SKM-1 treated with dmso at 0.1 percent for 144 hours (cell line): ENCODE results near the gene HOXB4.

ENCODE experiments used
- DNase-seq: peaks from one replicate; lab custom pipeline; 2025; ENCODE audit not compliant: unreplicated experiment; lab: John Stamatoyannopoulos, UW

The HOXB4 gene

DNA sequence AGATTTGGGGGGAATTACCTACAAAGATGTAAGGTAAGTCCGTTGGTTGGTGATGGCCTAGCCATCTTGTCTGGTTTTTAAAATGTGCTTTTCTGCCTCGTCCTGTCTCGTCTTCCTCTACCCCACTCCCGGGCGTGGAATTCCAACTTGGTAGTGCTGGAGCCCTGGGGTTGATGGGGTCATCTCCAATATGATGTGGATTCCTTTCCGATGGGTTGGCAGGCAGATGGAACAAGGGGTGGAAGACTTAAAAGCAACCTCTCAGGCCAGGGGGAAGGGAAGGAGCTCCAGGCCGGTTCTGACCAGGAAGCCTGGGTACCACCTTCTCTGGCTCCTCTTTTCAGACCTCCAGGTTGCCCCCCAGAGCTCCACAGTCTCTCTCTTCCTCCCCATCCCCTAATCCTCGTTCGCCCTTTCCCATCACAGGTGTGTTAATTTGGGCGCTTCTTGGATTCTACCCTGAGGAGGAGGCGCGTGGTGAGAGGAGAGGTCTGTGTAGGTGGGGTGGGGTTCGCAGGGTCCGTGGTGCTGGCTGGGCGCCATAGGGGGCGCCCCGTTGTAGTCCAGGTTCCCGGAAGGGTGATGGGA is 28.1 kb downstream of the HOXB4 start:
- DNase-seq: no peak

DNA sequence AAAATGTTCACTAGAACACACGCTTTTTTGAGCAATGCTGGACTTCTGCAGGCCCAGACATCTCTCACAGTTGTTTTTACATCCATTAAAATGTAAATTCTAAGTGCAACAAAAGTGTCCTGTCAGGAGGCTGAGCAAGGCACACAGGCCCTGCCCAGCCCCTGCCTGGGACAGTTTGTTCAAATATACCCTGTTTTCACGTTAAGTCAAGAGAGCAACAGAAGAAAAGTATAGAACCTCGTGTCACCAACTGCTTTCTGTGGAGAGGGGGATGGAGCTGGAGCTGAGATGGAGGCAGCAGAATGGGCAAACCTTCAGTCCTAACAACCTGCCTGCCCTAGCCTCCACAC is 28.9 kb downstream of the HOXB4 start:
- no peak for DNase-seq

DNA sequence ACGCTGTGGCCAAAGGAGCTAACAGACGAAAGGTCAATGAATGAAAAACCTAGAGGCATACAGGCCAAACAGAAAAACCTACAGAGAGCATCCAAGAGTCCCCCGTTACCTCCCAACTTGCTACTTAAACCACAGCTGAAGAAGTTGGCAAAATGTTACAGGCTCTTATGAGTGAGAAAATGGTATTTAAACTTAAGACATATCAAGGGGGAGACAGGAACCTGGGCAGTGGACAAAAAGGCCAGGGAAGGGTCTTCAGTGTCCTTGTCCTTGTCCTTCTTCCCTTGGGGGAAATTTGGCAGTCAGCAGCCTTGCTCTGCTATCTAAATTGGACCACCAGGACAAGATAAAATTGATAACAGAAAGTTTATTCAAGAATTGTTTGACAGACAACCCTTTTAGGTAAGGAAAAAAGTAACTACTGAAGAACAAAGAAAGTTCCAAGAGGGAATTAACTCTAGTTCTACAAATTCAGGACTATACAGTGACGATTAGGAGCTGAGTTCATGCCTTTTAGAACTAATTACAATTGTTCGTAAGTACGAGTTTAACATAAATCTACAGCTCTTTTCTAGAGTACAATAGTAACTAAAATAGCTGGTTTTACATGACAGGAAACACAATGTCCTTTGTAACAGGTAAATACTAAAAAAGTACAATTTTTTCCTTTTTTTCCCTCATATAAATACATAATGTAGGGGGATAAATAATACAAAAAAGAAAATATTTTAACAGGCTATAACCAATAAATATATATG is 29.4 kb downstream of the HOXB4 start:
- no peak for DNase-seq

DNA sequence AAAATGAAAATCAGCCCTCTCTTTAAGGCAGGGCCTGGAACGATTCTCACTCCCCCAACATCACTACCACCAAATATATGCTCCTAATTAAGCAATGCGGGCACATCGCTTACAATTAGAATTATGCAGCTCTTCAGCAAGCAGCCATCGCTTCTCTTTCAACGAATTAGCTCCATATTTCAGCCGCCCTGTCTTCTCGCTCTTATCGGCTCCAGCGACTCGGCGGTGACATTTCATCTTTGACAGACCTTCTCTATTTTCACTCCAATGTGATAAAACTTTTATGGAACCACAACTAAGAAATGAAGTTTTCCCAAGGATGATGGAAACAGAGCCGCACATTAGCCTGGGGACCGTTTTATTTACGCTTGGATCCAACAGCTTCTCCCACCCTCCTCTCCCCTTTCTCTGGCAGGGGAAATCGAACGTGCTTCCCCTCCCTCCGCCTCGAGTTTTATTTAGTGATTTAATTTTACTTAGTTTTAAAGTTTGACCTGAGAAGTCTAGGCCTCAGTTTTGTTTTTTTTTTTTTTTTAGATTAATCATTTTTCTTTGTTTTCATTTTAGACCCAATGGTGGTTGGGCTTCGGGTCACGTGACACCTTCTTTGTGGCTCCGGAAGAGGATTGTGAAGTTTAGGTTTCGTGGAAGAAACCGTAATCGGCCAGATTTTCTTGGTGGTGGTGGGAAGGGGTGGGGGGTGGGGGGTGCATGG is 30.2 kb downstream of the HOXB4 start:
- DNase-seq: no peak

DNA sequence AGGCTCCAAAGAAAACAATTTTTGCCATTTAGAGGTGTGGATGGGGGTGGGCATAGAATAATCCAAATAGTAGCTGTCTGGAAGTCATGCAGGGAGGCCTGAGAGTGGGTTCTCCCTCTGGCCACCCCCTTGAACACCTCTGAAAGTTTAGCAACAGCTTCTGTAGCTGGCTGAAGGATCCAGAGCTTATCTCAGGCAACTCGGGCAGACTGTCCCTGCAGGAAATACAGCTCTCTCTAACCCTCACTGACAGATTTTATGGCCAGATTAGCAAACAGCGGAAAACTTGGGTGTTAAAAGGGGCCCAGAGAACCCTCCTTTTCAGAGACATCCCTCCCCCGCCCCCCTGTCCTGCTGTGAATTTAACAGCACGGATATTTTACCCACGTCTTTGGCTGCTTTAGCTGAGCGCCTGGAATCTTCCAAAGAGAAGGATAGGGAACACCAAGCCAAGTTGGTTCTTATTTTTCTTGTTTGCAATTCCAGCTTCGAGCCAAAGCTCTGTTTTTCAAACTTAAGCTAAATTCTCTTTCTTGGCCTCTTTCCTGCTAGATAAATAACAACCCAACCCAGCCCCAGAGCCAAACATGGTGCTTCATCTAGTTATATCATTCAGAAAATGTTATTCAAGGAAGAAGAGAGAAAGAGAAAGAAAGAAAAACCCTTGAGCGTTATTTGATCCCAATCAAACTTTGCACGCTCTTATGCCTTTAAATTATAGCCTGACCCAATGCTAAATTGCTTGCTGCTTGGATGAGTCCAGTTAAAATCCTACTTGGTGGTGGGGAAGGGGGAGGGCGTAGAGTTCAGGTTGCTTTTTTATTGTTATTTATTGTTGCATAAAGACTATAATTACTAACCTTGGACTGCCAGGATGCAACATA is 31.0 kb downstream of the HOXB4 start:
- DNase-seq: no peak

DNA sequence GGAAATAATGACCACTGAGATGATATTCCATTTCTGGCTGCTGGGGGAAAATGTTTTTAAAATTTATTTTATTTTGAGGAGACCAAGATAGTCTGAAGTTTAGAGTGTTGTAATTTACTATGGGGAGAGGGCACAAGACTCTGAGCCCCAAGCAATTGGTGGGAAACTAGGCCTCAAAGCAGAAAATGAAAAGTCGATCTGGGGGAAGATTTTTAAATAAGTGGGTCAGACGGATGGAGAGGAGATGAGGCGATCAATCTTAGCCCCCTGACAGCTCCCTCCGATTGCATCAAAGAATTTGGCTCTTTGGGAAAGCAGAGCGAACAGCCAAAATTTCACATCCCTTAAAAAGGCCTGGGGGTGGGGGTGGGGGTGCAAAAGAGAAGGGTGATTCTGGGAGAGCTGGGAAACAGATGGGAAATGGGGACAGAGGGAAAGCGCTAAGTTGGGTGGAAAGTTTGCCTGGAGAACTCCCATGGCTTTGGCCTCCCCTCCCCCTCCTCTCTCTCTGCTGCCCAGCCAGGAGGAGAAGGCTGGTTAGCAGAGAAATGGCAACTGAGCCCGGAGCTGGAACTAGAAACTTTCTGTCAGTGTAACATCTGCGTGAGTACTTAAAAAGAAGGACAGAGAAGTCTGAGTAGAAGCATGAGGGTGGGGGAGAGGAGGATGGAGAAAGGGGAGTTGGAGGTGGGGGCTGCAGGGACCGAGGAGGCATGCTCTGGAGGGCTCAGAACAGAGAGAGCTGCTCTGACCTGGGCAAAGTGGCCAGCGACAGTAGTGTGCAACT is 31.8 kb downstream of the HOXB4 start:
- DNase-seq: no peak

DNA sequence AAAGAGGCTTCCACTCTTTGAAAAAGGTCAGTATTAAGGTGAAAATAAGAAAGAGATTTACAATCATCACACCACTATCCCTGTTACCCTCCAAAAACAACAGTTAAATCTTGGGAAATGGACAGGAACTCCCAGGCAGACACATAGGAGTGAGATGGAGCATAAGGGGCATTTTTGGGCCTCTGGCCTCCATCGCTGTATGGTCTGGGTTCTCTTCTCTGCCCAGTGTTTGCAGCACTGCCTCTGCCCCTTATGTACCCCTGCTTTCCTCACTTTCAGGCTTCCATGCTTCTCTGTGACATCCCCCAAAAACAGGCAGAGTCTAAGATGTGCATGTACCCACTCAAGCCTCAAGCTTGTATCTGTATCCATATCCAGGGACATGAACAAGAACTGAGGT is 32.6 kb downstream of the HOXB4 start:
- DNase-seq: no peak

DNA sequence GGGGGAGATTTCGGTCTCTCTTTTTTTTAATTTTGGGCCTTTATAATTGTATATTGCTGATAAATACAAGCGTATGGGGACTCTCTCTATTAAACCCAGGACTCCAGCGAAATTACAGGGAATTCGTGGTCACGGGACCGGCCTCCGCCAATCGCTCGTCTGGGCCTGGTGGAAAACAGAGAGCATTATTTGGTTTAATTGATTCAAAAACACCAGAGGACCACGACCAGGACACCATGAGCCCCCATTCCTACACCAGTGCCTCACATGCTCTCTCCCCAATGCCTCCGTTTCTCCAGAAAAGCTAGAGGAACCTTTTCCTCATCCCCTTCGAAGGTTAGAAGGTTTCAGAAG is 33.2 kb downstream of the HOXB4 start, which contains the start of gene HOXB2:
TSS of gene HOXB2 (minus strand) at position 88 of the 354 bp plus-strand sequence. CDS start 198 bp downstream, outside the sequence.
- no peak for DNase-seq

DNA sequence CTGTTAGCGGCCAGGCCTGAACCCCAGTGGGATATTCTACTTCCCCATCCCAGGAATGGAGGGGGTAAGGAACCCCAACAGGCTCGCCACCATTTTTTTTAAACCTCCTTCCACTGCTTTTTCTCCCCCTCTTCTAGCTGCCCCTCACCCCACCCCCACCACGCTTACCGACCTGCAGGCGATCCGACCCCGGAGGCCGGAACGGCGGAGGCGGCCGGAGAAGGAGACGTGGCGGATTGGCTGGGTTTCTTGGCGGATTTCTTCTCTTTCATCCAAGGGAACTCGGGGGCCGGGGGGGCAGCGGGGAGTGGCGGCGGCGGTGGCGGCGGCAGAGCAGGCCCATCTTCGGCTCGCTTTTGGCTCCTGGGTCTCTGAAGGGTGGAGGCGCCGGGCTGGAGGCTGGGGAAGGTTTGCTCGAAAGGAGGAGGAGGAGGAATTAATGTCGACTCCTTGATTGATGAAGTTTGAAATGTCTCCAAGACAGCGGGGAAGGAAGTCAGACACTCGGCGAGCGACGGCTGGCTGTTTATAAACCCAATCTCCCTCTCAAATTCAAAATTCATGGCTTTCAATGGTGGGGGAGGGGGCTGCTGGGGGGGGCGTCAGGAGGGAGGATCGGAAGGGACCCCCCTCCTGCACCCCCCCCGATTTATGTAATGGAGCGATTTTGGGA is 33.7 kb downstream of the HOXB4 start:
- no peak for DNase-seq

DNA sequence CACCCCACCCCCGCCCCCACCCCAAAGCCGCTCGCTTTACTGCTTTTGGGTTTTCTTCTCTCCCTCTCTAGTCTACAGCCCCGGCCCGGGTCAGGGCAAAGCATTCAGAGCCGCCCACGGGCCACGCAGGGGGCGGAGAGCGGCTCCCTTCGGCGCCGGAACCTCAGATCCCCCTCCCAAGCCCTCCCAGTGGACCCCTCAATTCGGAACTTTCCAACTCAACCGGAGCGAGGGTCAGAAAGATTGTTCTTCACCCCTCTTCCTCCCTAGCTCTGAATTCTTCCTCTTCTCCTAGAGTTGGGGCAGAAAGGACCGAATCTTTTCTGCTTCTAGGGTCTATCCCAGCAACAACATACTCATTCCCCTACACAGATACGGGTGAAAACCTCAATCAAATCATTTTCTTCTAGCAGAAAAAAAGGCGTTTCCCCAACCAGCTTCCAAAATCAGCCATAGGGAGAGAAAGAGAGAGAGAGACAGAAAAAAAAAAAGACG is 34.2 kb downstream of the HOXB4 start:
- no peak for DNase-seq

DNA sequence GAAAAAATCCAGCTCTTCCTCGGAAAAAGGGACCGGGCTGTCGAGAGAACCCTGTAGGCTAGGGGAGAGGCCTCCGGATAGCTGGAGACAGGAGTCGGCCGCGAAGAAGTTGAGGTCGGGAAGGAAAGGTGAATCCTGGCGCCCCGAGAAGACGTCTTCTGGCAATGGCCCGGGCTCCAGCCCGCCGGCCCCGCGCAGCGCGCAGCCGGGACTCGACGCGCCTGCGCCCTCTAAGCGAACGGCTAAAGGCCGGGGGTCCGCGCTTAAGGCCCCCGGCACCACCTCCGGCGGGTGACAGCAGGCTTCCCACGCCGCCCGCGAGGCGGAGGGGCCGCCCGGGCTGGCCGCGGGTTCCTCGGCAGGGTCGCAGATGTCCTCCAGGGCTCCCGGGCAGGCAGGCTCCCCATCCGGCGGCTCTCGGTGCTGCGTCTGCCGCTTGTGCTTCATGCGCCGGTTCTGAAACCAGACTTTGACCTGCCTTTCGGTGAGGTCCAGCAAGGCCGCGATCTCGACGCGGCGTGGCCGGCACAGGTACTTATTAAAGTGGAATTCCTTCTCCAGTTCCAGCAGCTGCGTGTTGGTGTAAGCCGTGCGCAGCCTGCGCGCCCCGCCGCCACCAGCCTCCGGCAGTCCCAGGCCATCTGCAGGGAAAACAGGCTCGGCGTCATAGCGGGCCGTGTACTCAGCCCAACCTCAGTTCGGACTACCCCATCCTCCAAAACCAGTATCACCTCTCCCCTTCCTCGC is 34.9 kb downstream of the HOXB4 start:
- peak; percentile 6 for DNase-seq

DNA sequence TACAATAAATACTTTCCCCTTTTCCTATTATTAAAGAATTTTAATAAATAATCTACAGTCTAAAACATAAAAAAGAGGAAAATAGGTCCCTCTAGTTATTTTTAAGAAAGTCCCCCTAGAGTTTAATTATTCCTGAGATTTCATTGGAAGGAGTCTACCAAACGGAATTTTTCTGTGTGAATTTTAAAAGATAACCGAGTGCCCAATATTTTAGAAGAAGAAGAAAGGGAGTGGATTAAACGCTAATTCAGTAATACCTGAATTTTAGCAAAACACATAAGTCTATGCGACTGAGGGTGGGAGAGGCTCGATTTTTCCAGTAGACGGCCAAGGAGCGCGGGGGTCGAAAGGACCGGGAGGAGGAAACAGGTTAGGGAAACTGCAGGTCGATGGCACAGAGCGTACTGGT is 35.4 kb downstream of the HOXB4 start:
- no peak for DNase-seq

DNA sequence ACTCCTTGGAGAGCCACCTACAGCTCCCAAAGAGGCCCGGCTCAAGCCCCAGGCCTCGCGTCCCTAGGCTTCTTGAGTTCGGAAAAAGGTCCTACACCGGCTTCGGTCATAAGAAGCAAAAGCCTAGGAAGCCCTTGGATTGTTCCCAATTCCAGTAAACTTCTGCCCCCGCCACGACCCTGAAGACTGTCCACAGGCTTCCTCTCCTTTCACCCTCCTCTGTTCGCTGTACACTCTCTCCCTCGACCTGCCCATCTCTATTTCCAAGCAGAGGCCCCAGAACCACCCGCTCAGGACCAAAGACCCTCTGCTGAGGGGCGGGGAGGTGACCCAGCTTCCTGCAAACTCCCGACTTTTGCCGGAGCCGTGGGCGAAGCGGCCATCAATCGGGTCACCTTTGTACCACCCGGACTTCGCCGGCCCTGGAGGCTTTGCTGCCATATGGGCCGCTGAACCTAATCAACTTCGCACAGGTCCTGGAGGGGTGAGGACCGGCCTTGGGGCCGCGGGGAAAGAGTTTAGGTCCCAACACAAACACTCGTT is 36.0 kb downstream of the HOXB4 start:
- DNase-seq: no peak

DNA sequence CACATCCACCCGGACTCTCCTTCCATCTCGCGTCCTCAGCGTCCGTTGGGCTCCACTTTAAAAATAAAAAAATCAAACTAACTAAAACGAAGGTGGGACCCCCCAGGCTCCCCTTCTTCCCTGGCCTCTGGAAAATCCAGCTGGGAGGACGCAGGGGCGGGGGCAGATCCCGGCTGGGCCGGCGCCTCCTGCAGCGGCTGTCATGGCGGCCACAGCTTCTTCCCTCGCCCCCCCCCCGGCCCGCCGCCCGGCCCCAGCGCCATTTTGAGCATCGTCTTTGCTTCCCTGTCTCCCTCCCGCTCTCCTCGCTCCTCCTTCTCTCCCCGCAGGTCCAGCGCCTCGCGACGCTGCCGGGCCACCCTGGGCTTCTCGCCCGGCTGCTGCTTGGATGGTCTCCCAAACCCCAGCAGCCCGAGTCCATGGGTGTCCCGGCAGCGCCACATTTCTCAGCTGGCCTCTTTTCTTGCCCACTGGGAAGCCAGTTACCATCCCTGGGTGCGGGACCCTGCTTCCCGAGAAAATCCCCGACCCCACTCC is 36.5 kb downstream of the HOXB4 start:
- no peak for DNase-seq

DNA sequence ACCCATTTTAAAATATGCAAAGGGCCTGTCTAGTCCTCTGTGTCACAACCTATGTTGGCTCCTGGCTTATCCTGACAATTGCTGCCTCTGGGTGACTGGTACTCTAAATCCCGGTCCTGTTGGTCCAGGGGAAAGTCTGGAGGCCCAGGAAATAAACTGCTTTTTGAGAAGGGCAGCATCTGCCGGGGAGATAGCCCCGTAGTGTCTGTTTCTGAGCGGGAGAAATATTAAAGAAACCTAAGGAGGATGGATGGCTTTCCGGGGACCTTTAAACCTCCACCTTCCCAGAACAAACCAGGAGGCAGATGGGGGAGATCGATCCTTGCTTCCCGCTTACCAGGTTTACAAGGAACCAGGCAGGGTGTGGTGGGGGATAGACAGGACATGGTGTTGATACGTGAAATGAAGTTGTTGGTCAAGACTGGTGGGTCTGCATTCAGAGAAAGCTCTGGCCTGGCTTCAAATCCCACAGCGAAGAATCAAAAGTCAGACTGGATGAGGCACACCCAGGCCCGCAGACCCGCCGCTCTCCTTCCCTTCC is 37.0 kb downstream of the HOXB4 start:
- no peak for DNase-seq

DNA sequence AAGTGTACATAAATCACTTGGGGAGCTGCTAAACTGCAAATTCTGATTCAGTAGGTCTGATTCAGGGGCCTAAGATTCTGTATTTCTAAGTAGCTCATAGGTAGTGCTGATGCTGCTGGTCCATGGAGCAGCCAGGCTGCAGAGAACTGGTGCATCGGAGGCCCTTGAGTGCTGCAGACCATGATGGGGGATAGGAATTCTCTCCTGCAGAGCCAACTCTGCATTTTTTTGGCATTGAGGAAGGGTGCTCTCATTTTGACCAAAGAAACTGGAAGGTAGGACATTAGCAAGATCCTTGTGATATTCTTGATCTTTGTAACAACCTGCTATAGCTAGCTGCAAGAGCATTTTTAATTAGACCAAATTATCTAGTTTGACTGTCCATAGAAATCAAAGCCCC is 37.9 kb downstream of the HOXB4 start:
- DNase-seq: no peak

DNA sequence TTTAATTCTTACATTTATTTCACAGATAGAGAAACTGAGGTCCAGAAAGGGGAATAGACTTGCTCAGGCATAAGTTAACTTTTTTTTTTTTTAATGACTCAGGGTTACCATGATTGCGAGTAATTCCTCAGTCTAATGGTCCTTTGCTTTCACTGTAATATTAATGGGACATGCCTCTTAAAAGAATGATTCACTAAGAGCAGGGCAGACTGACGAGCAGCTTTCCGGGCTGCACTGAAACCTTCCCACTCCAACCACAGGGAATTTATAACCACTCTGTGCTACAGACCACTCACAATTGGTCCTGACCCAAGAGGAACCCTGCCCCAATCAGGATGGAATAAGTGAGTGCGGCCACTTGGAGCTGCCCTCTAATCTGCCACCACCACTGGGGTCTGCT is 39.0 kb downstream of the HOXB4 start:
- no peak for DNase-seq

DNA sequence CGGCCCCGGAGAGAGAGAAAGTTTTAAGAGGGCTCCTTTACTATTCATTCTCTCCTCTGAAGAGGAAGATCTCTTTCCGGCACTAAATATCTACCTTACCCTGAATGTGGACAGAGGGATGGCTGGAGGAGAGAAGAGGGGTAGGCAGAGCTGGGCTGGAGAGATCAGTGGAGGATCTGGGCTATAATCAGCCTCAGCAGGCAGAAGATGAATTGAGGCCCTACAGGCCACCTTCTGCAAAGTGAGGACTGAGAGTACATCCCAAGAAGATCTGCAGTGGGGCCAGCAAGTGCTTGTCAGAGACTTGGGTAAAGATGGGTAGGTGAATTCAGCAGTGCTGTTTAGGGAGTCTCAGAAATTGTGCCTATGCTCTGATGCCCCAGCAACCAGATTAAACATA is 40.8 kb downstream of the HOXB4 start:
- no peak for DNase-seq
